KMS-11 (cell line): ENCODE measurements around the gene AUTS2.

Experiments used
- H2AFZ ChIP-seq: fragments of 200-600 bp; sonication (generic); 2 replicates; pipeline ENCODE4 v1.6.1; 2016; ENCODE audit warnings: antibody characterized with exemption, mixed run types, low read depth
- H3K27ac ChIP-seq: fragments of 200-600 bp; sonication (generic); 2 replicates; pipeline ENCODE4 v1.6.1; 2016; ENCODE audit warnings: mild to moderate bottlenecking, mixed run types
- H3K27me3 ChIP-seq: fragments of 200-600 bp; sonication (generic); 2 replicates; pipeline ENCODE4 v1.6.1; 2017; ENCODE audit warnings: mild to moderate bottlenecking, low read depth, mixed run types, moderate library complexity; ENCODE audit not compliant: insufficient read depth
- H3K36me3 ChIP-seq: fragments of 200-600 bp; sonication (generic); 2 replicates; pipeline ENCODE4 v1.6.1; 2017; ENCODE audit warnings: mild to moderate bottlenecking, mixed run types; ENCODE audit not compliant: insufficient read depth
- H3K4me1 ChIP-seq: fragments of 200-600 bp; sonication (generic); 2 replicates; pipeline ENCODE4 v1.6.1; 2016; ENCODE audit warnings: mild to moderate bottlenecking, low read depth, mixed run types; ENCODE audit not compliant: poor library complexity, severe bottlenecking
- H3K4me2 ChIP-seq: fragments of 200-600 bp; sonication (generic); 2 replicates; pipeline ENCODE4 v1.7.0; 2016; ENCODE audit warnings: mild to moderate bottlenecking, mixed run types
- H3K4me3 ChIP-seq: fragments of 200-600 bp; sonication (generic); IDR thresholded peaks from 2 replicates; pipeline ENCODE4 v1.6.1; 2017; ENCODE audit warnings: low read depth, low read length, mixed read lengths; ENCODE audit not compliant: insufficient read depth
- H3K79me2 ChIP-seq: fragments of 200-600 bp; sonication (generic); 2 replicates; pipeline ENCODE4 v1.6.1; 2016; ENCODE audit warnings: low read depth, mixed run types; ENCODE audit not compliant: insufficient read depth
- H3K9ac ChIP-seq: fragments of 200-600 bp; sonication (generic); 2 replicates; pipeline ENCODE4 v1.6.1; 2016; ENCODE audit warnings: mild to moderate bottlenecking, mixed run types
- H4K20me1 ChIP-seq: fragments of 200-600 bp; sonication (generic); 2 replicates; pipeline ENCODE4 v1.6.1; 2016; ENCODE audit warnings: mild to moderate bottlenecking, mixed run types; ENCODE audit not compliant: insufficient read depth
- TF ChIP-seq, protein P1 (sequence below): fragments of 200-600 bp; sonication (generic); conservative IDR thresholded peaks from 2 replicates; pipeline ENCODE4 v1.6.1; 2017; ENCODE audit warnings: low read depth, mild to moderate bottlenecking, antibody characterized with exemption, low read length, moderate library complexity, mixed read lengths

The AUTS2 gene

DNA sequence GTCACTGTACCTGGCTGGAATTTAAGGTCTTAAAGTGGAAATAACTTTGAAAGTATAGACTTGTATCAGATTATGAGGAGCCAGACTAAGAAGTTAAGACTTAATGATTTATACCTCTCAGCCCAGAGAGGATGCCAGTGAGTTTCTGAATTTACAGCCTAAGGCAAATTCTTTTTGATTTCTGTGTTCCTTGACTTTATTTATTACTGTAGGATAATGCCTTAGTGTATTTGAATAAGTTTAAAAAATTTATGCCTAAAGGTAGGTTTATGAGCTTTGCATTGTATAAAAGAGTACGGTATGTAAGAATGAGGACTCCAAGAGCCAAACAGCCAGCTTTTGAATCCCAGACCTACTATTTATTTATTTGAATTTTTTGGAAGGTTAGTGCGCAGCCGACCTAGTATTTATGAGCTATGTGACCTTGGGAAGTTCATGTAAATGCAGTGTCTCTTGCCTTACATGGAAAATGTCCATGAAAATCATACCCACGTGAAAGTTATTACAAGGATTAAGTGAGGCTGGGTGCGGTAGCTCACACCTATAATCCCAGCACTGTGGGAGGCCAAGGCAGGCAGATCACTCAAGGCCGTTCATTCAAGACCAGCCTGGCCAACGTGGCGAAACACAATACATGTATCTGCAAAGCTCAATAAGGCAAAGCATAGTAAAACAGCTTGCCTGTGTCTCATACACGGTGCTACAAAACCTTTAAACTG lies 174.6 kb downstream of the AUTS2 start:
- Histone ChIP-seq H4K20me1 (no peaks in the 10 kb centered on the region), H3K4me3 (no peak overlapping the region), H3K79me2 (no peaks in the 10 kb centered on the region), H3K27me3 (no peaks in the 10 kb centered on the region), H3K36me3 (no peaks in the 10 kb centered on the region), H3K27ac (no peak overlapping the region), H3K9ac (no peak overlapping the region), H2AFZ (no peak overlapping the region), H3K4me1 (no peaks in the 10 kb centered on the region), H3K4me2 (no peak overlapping the region)
- TF ChIP-seq, protein P1, sequence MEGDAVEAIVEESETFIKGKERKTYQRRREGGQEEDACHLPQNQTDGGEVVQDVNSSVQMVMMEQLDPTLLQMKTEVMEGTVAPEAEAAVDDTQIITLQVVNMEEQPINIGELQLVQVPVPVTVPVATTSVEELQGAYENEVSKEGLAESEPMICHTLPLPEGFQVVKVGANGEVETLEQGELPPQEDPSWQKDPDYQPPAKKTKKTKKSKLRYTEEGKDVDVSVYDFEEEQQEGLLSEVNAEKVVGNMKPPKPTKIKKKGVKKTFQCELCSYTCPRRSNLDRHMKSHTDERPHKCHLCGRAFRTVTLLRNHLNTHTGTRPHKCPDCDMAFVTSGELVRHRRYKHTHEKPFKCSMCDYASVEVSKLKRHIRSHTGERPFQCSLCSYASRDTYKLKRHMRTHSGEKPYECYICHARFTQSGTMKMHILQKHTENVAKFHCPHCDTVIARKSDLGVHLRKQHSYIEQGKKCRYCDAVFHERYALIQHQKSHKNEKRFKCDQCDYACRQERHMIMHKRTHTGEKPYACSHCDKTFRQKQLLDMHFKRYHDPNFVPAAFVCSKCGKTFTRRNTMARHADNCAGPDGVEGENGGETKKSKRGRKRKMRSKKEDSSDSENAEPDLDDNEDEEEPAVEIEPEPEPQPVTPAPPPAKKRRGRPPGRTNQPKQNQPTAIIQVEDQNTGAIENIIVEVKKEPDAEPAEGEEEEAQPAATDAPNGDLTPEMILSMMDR = no peak

DNA sequence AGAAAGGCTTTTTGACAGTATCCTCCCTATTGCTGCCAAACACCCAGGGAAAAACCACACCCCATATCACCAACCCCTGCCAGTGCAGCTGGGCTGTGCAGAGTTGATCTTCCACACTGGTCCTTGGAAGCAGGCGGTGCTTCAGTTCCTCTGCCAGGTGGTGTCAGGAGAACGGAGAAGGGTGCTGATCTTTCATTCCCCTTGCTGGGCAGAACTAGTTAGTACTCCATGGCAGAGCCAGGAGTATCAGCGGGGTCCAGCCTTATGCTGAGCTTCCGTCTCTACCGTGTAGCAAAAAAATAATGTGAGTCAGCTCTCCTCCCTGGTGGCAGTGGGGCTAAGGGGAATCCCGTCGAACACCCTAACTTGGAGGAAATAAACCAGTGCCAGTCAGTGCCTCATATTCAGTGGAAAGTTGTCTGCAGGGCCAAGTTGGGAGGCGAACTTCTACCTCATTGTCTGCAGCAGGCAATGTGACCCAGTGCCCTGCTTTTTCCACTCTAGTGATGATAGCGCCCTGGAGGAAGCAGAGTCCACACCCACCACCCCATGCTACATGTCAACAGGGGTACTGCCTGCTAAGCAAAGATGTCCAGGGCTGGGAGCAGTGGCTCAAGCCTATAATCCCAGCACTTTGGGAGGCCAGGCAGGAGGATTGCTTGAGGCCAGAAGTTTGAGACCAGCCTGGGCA lies 175.4 kb downstream of the AUTS2 start:
- no peaks in the 10 kb centered on the region for H3K4me1 ChIP-seq
- H3K79me2 ChIP-seq = no peaks in the 10 kb centered on the region
- no peak overlapping the region for H3K4me2 ChIP-seq

DNA sequence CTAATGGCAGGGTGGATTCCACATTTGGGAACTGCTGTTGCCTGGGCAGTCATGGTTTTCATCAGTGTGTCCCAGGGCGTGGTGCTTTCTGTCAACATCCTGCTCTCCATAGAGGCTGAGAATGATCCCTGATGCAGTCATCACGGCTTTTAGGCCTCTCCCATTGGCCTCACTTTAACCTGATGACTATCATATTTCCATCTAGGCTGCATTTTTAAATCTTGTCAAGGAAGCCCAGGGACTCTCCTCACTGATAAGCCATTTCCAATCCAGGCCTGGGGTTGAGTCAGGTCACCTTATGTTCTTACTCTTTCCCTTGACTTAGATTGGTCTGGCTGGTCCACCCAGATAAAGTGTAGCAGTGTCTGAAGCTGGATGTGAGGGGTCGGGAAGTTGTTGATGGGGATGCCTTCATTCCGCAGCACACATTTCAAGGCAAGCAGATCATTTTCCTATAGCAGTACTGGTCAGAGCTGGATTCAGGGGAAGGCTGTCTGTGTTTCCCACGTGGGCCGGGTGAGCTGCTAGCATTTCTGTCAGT lies 177.0 kb downstream of the AUTS2 start:
- no peaks in the 10 kb centered on the region for H4K20me1 ChIP-seq
- H3K4me3 ChIP-seq = no peak overlapping the region
- TF ChIP-seq, protein P1 = no peak
- H3K27ac ChIP-seq = no peak overlapping the region
- no peaks in the 10 kb centered on the region for H3K36me3 ChIP-seq
- no peaks in the 10 kb centered on the region for H3K79me2 ChIP-seq
- H3K4me2 ChIP-seq = no peak overlapping the region
- H2AFZ ChIP-seq = no peak overlapping the region
- no peaks in the 10 kb centered on the region; the same call in 1 of the 2 replicates for H3K27me3 ChIP-seq
- peaks cover 7% of the 10 kb centered on the region for H3K4me1 ChIP-seq
- H3K9ac ChIP-seq = no peak overlapping the region

More for the DNA sequence above, 175.4 kb downstream of the AUTS2 start:
- Histone ChIP-seq H3K4me3 (no peak overlapping the region), H3K36me3 (no peaks in the 10 kb centered on the region), H3K27me3 (no peaks in the 10 kb centered on the region; the same call in 1 of the 2 replicates), H4K20me1 (no peaks in the 10 kb centered on the region), H2AFZ (no peak overlapping the region), H3K27ac (no peak overlapping the region), H3K9ac (no peak overlapping the region)
- TF ChIP-seq, protein P1 = no peak

DNA sequence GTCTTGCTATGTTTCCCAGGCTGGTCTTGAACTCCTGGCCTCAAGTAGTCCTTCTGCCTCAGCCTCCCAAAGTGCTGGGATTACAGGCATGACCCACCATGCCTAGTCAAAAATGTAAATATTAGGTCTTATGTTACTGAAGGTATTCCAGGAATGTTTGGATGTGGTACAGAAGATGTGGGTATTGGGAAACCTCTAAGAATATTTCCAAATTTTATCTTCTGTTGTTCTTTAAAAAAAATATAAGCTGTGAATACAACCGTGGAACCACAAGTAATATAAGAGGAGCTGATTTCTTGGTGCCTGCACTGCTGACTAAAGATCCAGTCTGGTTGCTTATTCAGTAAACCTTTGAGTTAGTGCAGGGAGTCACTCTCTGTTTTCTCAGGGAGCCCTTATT lies 178.3 kb downstream of the AUTS2 start:
- Histone ChIP-seq H3K27ac (no peak overlapping the region), H3K36me3 (no peaks in the 10 kb centered on the region), H2AFZ (no peak overlapping the region), H3K4me2 (no peak overlapping the region), H3K27me3 (no peaks in the 10 kb centered on the region; the same call in 1 of the 2 replicates), H4K20me1 (no peaks in the 10 kb centered on the region), H3K4me3 (no peak overlapping the region), H3K79me2 (no peaks in the 10 kb centered on the region), H3K9ac (no peak overlapping the region), H3K4me1 (peaks cover 16% of the 10 kb centered on the region)
- TF ChIP-seq, protein P1 = no peak
